NCI-H524 (cell line): ENCODE measurements around the gene EXOC6.

Source experiments
- DNase-seq, 2 experiments: peaks; one replicate each; lab custom pipeline; 2025; lab: John Stamatoyannopoulos, UW

Gene EXOC6

DNA sequence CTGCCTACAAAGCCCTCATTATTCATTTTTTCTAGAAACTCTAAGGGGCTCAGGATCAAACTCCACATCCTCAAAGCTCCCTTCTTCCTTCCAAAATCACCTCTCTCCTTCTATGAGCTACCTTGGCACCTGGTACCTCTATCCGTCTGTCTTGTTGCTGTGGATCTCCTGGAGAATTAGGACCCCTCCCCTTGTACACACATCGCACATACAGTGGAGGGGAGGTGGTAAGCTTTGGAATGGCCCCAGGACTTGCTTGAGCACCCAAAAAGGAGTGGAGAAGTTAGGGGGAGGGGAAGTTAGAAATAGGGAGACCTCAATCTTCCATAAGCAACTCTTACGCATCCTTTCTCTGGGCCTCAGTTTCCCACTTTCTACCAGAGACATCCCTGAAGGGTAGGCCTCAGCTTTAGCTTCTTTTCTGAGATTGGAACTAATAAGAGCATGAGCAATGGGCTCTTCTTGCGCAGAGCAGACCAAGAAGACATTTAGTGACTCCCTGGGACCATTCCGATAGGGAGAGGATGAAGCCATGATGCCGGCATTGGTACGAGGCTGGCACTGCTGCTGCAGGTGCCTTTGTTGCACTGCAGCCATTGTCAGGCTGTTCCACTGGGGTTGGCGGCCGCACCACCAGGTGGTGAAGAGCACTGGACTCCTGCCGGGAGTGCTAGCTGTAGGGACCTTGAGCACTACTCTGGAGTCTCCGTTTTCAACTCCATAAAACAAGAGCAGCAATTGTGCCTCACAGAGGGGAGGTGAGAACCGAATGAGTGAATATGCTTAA lies 216.7 kb downstream of the EXOC6 start:
- no peak for DNase-seq

DNA sequence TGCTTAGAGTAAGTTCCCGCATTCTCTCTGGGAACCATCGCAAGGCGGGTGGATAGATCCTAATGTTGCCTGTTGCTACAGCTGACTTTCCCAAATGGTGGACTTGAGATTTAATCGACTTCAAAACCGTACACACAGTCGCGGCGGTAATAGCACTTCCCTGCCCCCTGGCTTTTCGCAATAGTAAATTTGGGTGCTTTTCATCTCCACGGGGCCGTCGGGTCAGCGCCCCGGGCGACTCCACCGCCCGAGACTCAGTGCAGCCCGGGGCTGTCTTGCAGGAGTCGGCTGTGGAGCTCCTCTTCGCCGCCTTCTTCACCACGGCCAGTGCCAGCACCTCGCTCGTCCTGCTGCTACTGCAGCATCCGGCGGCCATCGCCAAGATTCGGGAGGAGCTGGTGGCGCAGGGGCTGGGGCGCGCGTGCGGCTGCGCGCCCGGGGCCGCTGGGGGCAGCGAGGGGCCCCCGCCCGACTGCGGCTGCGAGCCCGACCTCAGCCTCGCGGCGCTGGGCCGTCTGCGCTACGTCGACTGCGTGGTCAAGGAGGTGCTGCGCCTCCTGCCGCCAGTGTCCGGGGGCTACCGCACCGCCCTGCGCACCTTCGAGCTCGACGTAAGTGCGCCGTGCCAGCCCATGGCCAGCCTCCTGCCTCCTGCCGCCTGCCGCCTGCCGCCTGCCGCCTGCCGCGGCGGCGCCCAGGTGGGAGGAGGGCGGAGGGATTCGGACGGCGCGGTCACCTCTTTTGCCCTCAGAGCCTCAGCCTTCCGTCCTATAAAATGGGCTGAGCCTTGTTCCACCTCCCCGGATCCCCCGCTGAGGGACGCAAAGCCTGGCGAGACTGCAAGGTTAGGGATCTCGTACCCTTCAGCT lies 217.6 kb downstream of the EXOC6 start:
- DNase-seq: no peak

DNA sequence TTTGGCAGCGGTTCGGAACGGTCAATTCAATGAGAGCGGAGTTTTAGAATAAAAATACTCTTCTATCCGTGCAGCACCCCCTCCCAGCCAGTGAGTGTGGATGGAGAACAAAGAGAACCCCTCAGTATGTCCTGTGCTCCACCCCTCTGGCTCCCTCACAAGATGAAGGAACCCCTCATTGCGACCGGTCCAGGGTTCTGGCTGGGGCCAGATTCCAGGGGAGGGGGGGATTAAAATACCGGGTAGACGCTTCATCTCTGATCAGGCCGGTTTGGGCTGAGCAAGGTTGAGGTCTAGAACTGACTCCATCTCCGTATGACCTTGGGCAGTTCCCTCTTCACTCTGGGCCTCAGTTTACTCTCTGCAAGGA lies 218.2 kb downstream of the EXOC6 start:
- DNase-seq: no peak

DNA sequence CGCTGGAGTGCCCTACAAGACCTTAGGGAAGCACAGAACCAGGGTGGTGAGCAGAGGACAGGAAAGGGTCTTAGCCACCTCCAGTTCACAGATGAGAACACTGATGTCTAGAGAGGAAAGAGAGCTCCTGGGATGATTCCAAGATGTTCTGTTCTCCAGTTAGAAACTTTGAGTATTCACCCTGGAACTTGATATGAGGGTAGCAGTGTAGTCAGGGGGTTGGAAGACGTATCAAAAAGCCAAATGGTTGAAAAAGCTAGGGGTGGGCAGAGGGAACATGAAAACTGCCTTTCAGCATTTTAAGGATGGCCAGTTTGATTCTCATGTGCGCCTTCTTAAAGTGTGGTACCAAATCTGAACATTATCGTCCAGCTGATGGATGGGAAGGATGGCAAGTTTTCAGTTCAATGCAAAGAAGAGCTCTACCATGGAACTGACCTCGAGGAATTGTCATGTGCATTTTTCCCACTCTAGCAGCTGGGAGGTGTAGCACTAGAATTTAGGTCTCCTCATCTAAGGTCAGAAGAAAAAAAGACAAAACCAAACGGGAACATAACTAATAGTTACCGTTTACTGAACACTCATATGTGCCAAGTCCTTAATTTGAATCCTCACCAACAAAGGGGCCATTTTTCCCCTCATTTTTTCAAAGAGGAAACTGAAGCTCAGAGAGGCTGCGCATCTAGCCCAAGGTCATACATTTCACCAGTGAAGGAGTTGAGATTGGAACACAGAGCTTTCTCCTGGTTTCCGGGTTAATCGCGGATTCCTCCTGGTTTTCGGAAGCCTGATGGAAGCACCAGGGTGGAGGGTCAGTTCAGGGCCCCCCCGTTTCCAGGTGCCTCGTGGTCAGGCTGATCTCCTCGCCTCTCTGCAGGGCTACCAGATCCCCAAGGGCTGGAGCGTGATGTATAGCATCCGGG lies 219.4 kb downstream of the EXOC6 start:
- DNase-seq: no peak

DNA sequence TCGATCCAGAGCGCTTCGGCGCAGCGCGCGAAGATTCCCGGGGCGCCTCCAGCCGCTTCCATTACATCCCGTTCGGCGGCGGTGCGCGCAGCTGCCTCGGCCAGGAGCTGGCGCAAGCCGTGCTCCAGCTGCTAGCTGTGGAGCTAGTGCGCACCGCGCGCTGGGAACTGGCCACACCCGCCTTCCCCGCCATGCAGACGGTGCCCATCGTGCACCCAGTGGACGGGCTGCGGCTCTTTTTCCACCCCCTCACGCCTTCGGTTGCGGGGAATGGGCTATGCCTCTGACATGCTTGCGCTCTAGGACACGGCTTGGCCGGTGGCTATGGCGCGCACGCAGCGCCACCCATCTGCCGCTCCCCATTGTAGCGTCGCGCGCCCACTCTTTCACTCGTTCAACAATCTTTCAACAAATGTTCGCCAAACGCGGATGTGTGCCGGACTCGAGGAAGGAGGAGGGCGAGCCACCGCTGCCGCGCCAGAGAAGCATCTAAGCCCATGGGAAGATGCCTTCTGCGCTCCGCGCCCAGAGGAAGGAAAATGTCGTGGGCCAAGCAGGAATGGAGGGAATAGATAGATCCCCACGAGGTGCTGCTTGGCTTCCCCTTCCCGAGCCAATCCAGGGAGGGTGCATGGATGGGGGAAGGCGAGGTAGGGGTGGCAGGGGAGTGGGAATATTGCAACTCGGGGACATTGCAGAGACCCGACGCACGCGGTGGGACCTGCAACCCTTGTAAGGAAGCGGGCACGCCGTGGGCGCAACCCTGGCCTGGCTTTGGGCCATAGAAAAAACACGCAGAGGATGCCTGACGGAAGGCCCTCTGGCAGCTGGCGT lies 220.3 kb downstream of the EXOC6 start:
- peak in 1 of 2 experiments; percentile 21 for DNase-seq

DNA sequence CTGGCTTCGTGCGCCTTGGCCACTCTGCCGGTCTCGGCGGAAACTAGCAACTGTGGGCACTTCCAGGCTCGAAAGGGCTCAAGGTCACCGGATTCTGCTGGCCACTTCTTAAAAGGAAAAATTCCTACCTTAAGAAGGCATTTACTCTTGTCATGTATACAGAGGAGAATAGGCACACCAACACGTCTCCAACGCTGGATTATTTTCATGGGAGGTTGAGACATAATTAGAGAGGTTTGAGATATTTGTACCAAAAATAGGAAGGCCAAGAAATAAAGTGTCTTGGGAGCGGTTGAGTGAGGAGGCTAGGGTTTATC lies 220.9 kb downstream of the EXOC6 start:
- no peak for DNase-seq

DNA sequence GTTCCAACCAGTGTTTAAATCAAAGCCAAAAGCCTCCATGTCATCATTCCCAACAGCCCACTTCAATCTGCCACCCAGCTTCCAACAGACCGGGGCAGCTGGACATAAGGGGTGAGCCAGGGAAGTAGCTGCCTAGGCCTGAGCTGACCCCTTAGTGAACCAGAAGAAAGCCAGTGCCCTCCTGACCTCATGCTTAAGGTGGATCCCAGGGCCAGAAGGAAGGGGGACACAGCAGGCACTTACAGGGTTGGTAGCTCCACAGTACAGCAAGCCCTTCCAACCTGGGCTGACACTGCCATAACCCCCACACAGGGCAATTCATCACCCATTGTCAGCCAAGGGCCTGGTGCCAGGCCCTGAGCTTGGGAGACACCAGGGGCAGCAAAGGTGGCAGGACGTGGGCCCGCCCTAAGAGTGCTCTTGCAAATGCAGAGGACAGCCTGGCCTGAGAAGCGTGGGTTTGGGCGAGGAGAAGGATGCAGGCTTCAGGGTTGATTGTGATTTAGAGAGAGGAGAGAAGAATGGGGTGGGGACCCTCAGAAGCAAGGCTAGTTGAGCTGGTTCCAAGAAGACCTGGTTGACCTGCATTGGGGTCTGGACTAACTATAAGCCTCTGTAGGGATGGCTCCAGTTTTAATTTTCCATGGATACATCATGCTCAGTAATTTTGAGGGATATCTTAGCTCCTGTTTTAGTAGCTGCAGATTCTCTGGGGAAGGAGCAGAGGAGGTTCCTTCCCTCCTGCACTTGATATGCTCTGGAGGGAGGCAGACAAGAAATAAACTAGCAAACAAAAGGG lies 222.3 kb downstream of the EXOC6 start:
- no peak for DNase-seq

DNA sequence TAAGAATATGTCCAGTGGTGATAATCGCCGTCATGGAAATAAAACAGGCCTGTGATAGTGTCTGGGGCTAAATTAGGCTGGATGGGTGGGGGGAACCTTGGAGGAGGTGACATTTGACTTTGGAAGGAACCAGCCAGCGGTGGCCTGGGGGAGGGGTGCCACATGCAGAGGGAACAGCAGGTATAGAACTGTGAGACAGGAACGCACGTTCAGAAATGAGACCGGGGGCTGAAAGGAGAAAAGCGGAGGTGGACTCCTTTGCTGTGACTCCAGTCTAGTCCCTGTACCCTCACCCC lies 222.8 kb downstream of the EXOC6 start:
- DNase-seq: no peak

DNA sequence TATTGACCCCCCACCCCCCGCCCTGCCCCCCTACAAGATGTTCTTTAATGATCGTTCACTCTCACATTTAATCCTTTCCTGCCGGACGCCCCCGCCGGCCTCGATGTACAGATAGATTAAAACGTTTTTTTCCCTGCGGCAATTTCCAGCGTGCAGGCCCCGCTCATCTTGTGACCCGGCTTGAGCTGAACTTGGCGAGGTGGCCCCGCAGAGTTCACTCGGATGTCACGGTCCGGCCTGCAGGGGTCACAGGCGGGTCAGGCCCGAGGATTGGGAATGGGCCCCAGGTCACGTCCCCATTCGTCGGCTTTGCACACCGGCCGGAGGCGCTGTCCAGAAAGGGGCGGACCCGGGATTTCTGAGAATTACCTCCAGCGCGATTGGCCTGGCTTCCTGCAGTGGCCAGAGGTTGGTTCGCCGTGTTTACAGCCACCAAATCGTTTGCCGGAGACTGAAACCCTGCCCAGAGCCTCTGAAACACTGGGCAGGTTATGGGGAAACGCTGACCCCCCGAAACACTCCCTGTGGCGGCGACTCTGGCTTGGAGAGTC lies 223.4 kb downstream of the EXOC6 start:
- no peak for DNase-seq

DNA sequence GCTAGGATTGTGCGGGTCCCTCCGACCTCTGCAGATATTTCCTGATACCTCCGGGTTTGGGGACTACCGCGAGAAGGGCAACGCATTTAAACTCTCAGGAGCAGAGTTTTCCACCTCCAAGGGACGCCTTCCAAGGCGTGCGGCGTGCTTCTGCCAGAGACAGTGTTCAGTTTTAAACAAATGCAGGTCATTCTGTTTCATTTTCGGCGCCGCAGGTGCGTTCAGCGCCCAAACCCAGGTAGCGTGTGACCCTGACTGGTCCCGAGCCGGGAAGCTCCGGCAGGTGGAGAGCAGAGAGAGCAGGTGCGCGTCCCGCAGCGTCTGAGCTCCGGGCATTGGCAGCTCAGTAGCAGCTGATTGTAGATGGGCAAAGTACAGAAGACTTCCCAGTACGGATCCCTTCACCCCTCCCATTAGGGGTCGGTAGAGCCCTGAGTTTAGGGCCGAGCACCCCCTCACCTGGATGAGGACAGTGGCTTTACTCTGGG lies 223.9 kb downstream of the EXOC6 start:
- DNase-seq: peak in 1 of 2 experiments; percentile 11

DNA sequence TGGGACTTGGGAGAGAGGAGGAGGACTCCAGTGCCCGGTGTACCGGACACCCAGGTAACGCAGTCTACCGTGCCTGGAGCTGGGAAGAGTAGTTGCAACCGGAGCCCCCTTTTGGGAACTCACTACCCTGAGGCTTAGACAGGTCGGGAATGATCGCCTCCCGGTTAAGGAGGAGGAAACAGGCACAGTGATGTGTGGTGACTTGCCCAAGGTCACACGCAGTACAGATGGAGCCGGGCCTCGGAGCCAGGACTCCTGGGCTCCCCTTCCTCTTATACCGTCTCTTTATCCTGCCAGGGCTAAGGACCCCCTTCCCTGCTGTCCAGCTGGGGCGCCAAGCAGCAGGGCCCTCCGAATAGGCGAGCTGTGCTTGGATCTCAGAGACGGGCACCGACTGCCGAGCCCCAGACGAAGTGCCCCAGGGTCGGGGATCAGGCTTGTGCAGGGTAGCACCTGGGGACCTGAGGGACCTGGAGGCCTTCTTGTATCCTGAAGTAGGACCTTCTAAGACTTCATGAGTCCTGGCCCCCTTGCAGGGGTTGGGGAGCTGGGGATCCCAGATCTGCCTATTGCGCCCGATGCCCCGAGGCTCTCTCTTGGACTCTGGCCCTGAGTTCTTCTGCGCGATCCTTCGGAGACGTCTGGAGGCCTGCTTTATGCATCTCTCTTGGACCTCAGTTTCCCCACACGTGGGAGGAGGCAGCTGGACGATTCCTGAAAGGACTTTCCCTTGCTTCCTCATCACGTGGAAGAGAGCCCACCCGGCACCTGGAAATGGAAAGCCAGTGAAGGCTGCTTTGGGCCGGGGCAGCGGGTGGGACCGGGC lies 224.6 kb downstream of the EXOC6 start:
- no peak for DNase-seq

DNA sequence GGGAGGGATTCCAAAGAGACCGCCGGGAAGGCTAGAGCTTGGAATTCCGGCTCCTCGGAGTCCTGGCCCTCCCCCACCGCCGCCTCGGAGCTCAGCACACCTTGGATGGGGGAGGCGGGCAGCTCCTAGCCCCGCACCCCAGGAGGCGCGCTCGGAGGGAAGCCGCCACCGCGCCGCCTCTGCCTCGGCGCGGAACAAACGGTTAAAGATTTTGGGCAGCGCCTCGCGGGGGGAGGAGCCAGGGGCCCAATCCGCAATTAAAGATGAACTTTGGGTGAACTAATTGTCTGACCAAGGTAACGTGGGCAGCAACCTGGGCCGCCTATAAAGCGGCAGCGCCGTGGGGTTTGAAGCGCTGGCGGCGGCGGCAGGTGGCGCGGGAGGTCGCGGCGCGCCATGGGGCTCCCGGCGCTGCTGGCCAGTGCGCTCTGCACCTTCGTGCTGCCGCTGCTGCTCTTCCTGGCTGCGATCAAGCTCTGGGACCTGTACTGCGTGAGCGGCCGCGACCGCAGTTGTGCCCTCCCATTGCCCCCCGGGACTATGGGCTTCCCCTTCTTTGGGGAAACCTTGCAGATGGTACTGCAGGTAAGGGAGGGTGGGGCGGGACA lies 225.3 kb downstream of the EXOC6 start, which contains the start of gene CYP26A1:
CYP26A1 (plus strand) TSS at position 355 of the 608 bp plus-strand sequence; CDS start at position 397, 42 bp downstream.
- DNase-seq: peak in 1 of 2 experiments; percentile 36

DNA sequence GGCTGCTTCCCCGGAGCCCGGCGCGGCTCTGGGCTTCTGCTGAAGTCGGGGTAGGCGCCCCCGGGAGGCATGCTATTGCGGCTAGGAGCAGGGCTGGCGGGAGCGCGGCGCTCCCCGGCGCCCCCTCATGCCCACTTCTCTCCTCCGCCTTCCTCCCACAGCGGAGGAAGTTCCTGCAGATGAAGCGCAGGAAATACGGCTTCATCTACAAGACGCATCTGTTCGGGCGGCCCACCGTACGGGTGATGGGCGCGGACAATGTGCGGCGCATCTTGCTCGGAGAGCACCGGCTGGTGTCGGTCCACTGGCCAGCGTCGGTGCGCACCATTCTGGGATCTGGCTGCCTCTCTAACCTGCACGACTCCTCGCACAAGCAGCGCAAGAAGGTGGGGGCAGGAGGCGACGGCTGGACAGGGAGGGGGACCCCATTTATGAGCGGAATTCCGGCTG lies 225.9 kb downstream of the EXOC6 start:
- peak in 1 of 2 experiments; percentile 50 for DNase-seq

DNA sequence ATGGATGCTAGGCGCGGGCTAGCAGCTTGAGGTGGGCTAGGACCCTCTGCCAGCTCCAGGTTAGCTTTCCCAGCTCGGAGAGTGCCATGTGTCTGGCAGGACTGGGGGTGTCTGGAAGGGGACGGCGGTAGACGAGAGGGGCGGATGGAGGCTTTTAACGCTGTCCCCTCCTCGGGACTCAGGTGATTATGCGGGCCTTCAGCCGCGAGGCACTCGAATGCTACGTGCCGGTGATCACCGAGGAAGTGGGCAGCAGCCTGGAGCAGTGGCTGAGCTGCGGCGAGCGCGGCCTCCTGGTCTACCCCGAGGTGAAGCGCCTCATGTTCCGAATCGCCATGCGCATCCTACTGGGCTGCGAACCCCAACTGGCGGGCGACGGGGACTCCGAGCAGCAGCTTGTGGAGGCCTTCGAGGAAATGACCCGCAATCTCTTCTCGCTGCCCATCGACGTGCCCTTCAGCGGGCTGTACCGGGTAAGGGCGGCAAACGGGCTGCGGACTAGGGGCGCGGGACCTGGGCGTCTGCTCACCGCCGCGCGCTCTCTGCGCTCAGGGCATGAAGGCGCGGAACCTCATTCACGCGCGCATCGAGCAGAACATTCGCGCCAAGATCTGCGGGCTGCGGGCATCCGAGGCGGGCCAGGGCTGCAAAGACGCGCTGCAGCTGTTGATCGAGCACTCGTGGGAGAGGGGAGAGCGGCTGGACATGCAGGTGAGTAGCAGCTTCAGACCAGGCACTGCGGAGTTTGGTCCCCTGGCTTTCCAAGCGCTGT lies 226.5 kb downstream of the EXOC6 start:
- DNase-seq: peak in 1 of 2 experiments; percentile 3

DNA sequence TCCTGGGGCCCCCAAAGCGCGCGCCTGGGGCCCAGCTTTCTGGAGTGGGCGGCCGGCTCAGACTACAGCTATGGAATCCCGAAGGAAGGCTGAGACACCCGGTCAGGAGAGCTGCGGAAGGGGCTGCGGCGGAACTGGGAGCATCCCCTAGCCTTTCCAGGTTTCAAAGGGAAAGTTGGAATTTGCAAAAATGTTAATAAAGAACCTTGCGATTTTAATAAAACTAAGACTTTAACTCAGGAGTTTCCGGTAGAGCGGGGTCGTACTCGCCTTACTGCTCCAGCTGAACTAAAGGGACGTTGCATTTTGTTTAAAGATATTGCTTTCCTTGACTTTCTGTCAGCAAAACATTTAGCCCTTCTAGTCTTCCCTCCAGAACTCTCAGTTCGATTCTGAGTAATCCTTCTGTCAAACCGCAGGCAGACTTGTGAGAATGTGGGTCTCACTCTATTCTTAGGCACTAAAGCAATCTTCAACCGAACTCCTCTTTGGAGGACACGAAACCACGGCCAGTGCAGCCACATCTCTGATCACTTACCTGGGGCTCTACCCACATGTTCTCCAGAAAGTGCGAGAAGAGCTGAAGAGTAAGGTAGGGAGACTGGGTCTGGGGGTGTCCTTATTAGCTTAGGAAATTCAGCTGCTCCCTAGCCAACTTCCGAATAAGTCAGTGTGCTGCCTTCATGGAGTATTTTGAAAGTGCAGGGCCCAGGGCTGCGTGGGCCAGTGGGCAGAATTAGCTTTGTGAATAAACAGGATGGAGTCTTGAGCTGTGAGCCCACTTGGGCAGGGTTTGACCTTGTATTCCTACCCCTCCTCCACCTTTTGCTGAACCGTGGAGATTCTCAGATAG lies 227.3 kb downstream of the EXOC6 start:
- no peak for DNase-seq

DNA sequence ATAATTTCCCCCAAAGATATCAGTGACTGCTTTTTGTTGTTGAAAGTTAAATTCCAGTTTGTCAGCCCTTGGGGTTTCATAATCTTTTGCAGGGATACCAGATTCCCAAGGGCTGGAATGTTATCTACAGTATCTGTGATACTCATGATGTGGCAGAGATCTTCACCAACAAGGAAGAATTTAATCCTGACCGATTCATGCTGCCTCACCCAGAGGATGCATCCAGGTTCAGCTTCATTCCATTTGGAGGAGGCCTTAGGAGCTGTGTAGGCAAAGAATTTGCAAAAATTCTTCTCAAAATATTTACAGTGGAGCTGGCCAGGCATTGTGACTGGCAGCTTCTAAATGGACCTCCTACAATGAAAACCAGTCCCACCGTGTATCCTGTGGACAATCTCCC lies 228.6 kb downstream of the EXOC6 start:
- no peak for DNase-seq

DNA sequence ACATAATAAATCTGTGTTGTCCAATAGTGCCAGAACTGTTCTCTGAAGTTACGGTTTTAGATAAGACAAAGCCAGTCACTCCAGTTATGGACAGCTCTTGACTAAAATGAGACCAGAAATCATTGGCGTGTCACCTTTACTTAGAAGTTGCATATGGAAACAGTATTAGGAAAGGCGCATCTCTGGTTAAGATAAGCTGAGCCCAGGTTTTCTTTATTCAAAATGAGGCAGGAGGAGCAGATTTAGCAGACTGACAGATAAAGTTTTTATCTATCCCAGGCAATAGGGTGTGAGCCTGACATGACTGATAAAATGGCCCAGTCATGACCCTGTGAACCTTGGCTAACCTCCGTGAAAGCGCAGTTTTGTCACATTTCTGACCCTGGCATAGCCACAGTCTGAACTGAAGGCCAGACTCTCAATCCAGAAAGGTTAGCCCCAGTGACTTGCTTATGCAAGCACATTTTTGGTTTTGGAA lies 229.6 kb downstream of the EXOC6 start:
- DNase-seq: no peak
